ENCODE results near the gene UNC13B. TPM values are rescaled to one million over a fixed set of nuclear protein-coding genes. Genes with fewer than 3 reads are reported as not detected.

Gene UNC13B
- total RNA-seq, 2 experiments from 2014 or later, result 2.7 to 4.0 TPM

DNA sequence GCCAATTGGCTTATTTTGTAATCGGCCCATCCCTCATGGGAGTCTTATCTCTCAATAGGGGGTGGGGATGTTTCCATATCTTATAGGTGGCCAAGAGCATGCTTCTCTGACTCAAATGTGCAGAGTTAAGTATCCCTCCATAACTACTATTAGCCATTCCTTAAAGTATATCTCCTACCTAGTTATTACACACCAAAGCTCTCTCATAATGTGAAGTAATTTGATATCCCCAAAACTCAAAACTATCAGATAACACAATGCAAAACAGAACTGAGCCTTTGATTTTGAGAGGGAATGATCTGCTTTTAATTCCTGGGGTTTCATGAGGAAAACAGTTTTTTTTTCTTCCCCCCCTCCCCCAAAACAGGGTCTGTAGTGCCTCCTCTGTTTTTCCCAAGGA, 28.4 kb downstream of the UNC13B start:
- H3K27ac Mint-ChIP-seq, result no peak overlapping the region
- ATAC-seq (no peak), DNase-seq (no peak)
- H3K4me1 Mint-ChIP-seq, result peaks cover 3% of the 10 kb centered on the region
- H3K36me3 Mint-ChIP-seq (ENCODE audit: low read depth), result peaks cover 5% of the 10 kb centered on the region
- no peak overlapping the region for H3K4me3 Mint-ChIP-seq
- H3K27me3 Mint-ChIP-seq, result no peaks in the 10 kb centered on the region
- intact Hi-C loops (cut with DNase I, micrococcal nuclease), result no loop called here
- peaks cover 21% of the 10 kb centered on the region for H3K9me3 Mint-ChIP-seq (ENCODE audit: low read depth)
- ChIA-PET POLR2A (no interaction called here), CTCF (no interaction called here)

DNA sequence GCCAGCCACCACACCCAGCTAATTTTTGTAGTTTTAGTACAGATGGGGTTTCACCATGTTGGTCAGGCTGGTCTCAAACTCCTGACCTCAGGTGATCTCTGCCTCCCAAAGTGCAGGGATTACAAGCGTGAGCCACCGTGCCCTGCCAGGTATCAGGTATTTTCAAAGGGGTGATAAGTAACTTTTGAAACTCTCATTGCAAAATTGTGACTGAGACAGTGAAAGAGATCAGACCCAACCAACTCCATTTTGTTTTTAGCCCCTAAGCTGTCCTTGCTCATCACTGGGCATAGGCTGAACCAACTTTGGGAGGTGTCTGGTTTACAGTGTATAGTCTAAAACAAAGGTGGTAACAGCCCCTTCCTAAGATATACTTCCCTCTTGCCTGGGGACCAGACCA, 29.3 kb downstream of the UNC13B start:
- Mint-ChIP-seq H3K4me1 (peaks cover 3% of the 10 kb centered on the region), H3K27me3 (no peaks in the 10 kb centered on the region), H3K36me3 (ENCODE audit: low read depth) (peaks cover 5% of the 10 kb centered on the region), H3K4me3 (no peak overlapping the region), H3K27ac (no peak overlapping the region), H3K9me3 (ENCODE audit: low read depth) (peaks cover 21% of the 10 kb centered on the region)
- ChIA-PET CTCF (interaction anchor here (0.5 to 0.6 kb wide), 2 partner anchors 262 to 756 kb away, joined by 3 to 4 read pairs; no protein-coding TSS in a partner anchor), POLR2A (no interaction called here)
- ATAC-seq (no peak), DNase-seq (no peak)
- intact Hi-C loops (cut with DNase I, micrococcal nuclease), result no loop called here

DNA sequence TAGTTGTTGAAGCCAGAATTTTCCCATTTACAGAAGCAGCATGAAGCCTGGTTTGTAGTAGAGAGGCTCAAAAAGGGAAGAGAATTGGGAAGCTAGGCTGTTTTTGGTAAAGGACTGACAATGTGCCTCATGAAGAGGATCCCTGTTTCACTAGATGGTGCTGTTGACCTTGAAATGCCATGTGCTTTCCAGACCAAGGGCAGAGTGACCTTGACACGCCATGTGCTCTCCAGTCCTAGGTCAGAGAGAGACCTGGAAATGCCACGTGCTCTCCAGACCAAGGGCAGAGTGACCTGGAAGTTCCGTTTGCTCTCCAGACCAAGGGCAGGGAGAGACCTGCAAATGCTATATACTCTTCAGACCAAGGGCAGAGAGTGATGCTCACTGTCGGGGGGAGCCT, 32.0 kb downstream of the UNC13B start:
- intact Hi-C loops (cut with DNase I, micrococcal nuclease), result no loop called here
- no peaks in the 10 kb centered on the region for H3K4me1 Mint-ChIP-seq
- DNase-seq (no peak), ATAC-seq (no peak)
- peaks cover 5% of the 10 kb centered on the region for H3K36me3 Mint-ChIP-seq (ENCODE audit: low read depth)
- peaks cover 25% of the 10 kb centered on the region for H3K9me3 Mint-ChIP-seq (ENCODE audit: low read depth)
- POLR2A ChIA-PET, result no interaction called here
- H3K4me3 Mint-ChIP-seq, result no peak overlapping the region
- peaks cover 2% of the 10 kb centered on the region for H3K27me3 Mint-ChIP-seq
- CTCF ChIA-PET, result no interaction called here
- no peak overlapping the region for H3K27ac Mint-ChIP-seq

DNA sequence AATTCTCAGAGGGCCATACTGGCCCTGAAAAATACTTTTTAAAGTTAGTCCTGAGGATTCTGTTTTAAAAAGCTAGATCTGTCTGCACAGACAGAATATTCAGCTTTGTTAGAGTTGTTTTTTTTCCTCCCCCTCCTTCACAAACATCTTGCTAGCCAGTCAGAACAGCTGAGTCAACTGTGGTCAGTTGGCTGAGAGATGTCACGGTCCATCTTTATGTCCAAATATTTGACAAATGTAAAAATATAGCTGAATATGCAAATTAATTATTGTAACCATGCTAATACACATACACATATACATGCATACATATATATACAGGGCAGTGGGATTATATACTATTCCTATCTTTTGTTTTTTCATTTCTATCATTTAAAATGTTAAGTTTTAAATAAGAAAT, 33.9 kb downstream of the UNC13B start:
- peaks cover 2% of the 10 kb centered on the region for H3K27me3 Mint-ChIP-seq

DNA sequence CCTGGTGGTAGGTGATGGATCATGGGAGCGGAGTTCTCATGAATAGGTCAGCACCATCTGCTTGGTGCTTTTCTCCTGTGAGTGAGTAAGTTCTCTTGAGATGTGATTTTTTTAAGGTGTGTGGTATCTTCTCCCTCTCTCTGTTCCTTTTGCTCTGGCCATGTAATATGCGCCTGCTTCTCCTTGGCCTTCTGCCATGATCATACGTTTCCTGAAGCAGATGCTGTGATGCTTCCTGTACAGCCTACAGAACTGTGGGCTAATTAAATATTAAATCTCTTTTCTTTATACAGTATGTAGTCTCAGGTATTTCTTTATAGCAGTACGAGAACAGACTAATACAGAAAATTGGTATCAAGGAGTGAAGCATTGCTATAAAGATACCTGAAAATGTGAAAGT, 36.4 kb downstream of the UNC13B start:
- Mint-ChIP-seq H3K4me3 (no peak overlapping the region), H3K27me3 (peaks cover 6% of the 10 kb centered on the region), H3K9me3 (ENCODE audit: low read depth) (peaks cover 21% of the 10 kb centered on the region), H3K4me1 (no peaks in the 10 kb centered on the region), H3K27ac (no peak overlapping the region), H3K36me3 (ENCODE audit: low read depth) (peaks cover 4% of the 10 kb centered on the region)
- intact Hi-C loops (cut with DNase I, micrococcal nuclease), result no loop called here
- DNase-seq (no peak), ATAC-seq (no peak)
- ChIA-PET POLR2A (no interaction called here), CTCF (no interaction called here)

More for the DNA sequence above, 33.9 kb downstream of the UNC13B start:
- DNase-seq (no peak), ATAC-seq (no peak)
- intact Hi-C loops (cut with DNase I, micrococcal nuclease), result no loop called here
- Mint-ChIP-seq H3K4me1 (no peaks in the 10 kb centered on the region), H3K27ac (no peak overlapping the region), H3K4me3 (no peak overlapping the region), H3K9me3 (ENCODE audit: low read depth) (peaks cover 25% of the 10 kb centered on the region), H3K36me3 (ENCODE audit: low read depth) (peaks cover 5% of the 10 kb centered on the region)
- ChIA-PET CTCF (interaction anchor here (0.7 kb wide), 2 partner anchors 662 to 735 kb away, joined by 3 to 4 read pairs; no protein-coding TSS in a partner anchor), POLR2A (no interaction called here)

DNA sequence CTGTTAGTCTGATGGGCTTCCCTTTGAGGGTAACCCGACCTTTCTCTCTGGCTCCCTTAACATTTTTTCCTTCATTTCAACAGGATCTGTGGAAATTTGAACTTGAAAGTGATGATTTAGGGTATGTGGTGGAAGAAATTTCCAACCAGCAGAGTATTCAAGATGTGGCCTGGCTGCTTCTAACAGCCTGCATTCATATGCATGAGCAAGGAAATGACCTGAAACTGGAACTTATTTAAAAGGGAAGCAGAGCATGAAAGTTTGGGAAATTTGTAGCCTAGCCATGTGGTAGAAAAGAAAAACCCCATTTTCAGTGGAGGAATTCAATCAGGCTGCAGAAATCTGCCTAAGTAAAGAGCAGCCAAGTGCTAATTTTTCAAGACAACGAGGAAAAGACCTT, 41.7 kb downstream of the UNC13B start:
- ATAC-seq (no peak), DNase-seq (no peak)
- ChIA-PET CTCF (no interaction called here), POLR2A (no interaction called here)
- intact Hi-C loops (cut with DNase I, micrococcal nuclease), result no loop called here
- H3K36me3 Mint-ChIP-seq (ENCODE audit: low read depth), result peaks cover 8% of the 10 kb centered on the region
- H3K27ac Mint-ChIP-seq, result no peak overlapping the region
- H3K27me3 Mint-ChIP-seq, result peaks cover 6% of the 10 kb centered on the region
- no peaks in the 10 kb centered on the region for H3K4me1 Mint-ChIP-seq
- H3K9me3 Mint-ChIP-seq (ENCODE audit: low read depth), result peaks cover 10% of the 10 kb centered on the region
- H3K4me3 Mint-ChIP-seq, result no peak overlapping the region

DNA sequence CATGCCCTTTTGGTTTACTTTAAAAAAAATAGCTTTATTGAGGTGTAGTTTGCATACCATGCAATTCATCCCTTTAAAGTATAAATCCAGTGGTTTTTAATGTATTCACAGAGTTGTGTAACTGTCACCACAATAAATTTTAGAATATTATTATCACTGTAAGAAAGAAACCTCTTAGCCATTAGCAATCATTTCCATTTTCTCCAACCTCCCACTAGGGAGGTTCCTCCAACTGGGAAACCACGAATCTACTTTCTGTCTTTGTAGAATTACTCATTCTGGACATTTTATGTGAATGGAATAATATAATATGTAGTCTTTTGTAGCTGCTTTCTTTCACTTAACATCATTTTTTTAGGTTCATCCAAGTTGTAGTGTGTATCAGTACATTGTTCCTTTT, 43.5 kb downstream of the UNC13B start:
- Mint-ChIP-seq H3K9me3 (ENCODE audit: low read depth) (peaks cover 10% of the 10 kb centered on the region), H3K4me3 (no peak overlapping the region), H3K36me3 (ENCODE audit: low read depth) (peaks cover 8% of the 10 kb centered on the region), H3K27me3 (peaks cover 6% of the 10 kb centered on the region), H3K27ac (no peak overlapping the region), H3K4me1 (no peaks in the 10 kb centered on the region)
- DNase-seq (no peak), ATAC-seq (no peak)
- POLR2A ChIA-PET, result no interaction called here
- intact Hi-C loops (cut with DNase I, micrococcal nuclease), result no loop called here
- CTCF ChIA-PET, result no interaction called here

DNA sequence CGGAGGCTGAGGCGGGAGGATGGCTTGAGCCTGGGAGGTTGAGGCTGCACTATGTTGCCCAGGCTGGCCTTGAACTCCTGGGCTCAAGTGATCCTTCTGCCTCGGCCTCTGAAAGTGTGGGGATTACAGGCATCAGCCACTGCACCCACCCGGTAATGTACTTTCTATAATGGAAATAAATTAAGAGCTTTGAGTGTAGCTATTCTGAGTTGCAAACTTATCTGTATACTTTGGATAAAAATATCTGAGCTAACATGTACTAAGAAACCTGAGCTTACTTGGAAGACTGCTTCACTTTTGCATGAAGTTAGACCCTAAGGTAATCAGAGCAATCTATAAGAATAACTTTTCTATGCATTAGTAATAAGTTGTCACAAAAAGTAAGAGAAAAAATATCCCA, 50.0 kb downstream of the UNC13B start:
- Mint-ChIP-seq H3K4me1 (no peaks in the 10 kb centered on the region), H3K9me3 (ENCODE audit: low read depth) (no peaks in the 10 kb centered on the region), H3K36me3 (ENCODE audit: low read depth) (no peaks in the 10 kb centered on the region), H3K27me3 (peaks cover 3% of the 10 kb centered on the region), H3K4me3 (no peak overlapping the region), H3K27ac (no peak overlapping the region)
- DNase-seq, result no peak
- POLR2A ChIA-PET, result no interaction called here
- intact Hi-C loops (cut with DNase I, micrococcal nuclease), result no loop called here
- CTCF ChIA-PET, result no interaction called here
- ATAC-seq, result no peak

DNA sequence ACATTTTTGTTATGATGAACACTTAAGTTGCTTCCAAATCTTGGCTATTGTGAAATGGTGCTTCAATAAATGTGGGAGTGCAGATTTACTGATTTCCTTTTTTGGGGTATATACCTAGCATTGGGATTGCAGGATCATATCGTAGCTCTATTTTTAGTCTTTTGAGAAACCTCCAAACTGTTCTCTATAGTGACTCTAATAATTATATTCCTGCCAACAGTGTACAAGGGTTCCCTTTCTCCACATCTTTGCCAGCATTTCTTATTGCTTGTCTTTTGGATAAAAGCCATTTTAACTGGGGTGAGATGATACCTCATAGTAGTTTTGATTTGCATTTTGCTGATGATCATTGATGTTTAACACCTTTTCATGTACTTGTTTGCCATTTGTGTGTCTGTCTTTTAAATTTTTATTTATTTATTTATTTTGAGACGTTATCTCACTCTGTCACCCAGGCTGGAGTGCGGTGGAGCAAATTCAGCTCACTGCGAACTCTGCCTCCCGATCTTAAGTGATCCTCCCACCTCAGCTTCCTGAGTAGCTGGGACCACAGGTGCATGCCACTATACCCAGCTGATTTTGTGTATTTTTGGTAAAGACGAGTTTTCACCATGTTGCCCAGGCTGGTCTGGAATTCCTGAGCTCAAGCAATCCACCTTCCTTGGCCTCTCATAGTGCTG, 59.0 kb downstream of the UNC13B start:
- intact Hi-C loops (cut with DNase I, micrococcal nuclease), result no loop called here
- H3K4me3 Mint-ChIP-seq, result no peak overlapping the region
- no peaks in the 10 kb centered on the region for H3K36me3 Mint-ChIP-seq (ENCODE audit: low read depth)
- H3K27me3 Mint-ChIP-seq, result no peaks in the 10 kb centered on the region
- ChIA-PET POLR2A (no interaction called here), CTCF (interaction anchor here (0.6 kb wide), 1 partner anchor 35 kb away, joined by 3 read pairs; no protein-coding TSS in a partner anchor)
- DNase-seq (no peak), ATAC-seq (no peak)
- H3K9me3 Mint-ChIP-seq (ENCODE audit: low read depth), result peaks cover 7% of the 10 kb centered on the region
- no peak overlapping the region for H3K27ac Mint-ChIP-seq
- H3K4me1 Mint-ChIP-seq, result no peaks in the 10 kb centered on the region

DNA sequence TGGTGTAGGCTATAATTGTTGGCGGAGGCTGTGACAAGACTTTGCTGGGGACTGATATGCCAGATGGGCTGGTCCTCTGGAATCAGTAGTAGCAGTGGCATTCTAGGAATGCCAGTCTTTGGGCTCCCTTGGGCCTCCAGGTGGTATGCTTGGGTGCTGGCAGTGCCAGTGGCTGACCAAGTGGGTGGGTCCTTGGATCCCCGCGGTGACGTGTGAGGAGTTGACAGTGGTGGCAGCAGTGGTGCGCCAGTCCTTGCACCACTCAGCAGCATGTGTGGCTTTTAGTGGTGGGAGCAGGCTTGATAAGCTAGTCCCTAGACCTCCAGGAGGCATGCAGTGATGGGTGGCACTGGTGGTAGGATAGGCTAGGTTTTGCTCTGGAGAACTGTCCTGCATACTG, 63.9 kb downstream of the UNC13B start:
- intact Hi-C loops (cut with DNase I, micrococcal nuclease), result no loop called here
- Mint-ChIP-seq H3K27me3 (peaks cover 6% of the 10 kb centered on the region), H3K4me1 (no peaks in the 10 kb centered on the region), H3K9me3 (ENCODE audit: low read depth) (peaks cover 3% of the 10 kb centered on the region), H3K36me3 (ENCODE audit: low read depth) (no peaks in the 10 kb centered on the region), H3K27ac (no peak overlapping the region), H3K4me3 (no peak overlapping the region)
- no peak for DNase-seq
- ChIA-PET POLR2A (no interaction called here), CTCF (no interaction called here)
- ATAC-seq, result no peak

DNA sequence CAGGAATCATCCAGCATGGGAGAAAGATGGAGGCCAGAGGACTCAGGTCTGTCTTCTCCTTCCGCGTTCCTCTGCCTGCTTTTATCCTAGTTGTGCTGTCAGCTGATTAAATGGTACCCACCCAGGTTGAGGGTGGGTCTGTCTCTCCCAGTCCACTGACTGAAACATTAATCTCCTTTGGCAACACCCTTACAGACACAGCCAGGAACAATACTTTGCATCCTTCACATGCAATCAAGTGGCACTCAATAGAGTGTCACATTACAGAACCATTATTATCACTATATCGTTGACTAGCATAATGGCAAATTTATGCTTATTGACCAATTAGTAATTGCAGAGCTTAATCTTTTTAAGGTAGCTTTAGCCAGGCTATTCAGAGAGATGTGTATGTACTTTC, 64.8 kb downstream of the UNC13B start:
- Mint-ChIP-seq H3K27me3 (peaks cover 6% of the 10 kb centered on the region), H3K4me3 (no peak overlapping the region), H3K27ac (no peak overlapping the region), H3K9me3 (ENCODE audit: low read depth) (peaks cover 3% of the 10 kb centered on the region), H3K4me1 (no peaks in the 10 kb centered on the region), H3K36me3 (ENCODE audit: low read depth) (no peaks in the 10 kb centered on the region)
- CTCF ChIA-PET, result no interaction called here
- intact Hi-C loops (cut with DNase I, micrococcal nuclease), result no loop called here
- POLR2A ChIA-PET, result no interaction called here
- ATAC-seq (no peak), DNase-seq (no peak)

DNA sequence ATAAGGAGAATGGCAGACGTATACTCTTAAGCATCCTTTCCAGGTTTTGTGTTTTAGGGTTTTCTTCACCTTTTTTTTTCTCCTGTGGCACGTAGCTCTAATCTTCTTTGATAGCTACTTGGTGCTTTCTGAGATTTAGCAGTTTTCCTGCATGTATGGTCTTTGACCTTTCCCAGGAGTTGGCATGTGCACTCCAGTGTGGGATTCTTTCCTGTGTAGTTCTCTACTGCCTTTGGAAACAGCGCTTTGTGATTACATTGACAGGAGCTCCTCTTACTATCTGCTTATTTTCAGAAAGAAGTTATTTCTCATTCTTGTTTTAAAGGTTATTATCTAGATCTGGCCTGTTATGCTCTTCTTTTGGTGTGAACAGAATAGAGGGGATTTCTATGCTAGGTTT, 65.5 kb downstream of the UNC13B start:
- no peak for DNase-seq
- CTCF ChIA-PET, result no interaction called here

More for the DNA sequence above, 65.5 kb downstream of the UNC13B start:
- Mint-ChIP-seq H3K27me3 (peaks cover 6% of the 10 kb centered on the region), H3K36me3 (ENCODE audit: low read depth) (no peaks in the 10 kb centered on the region), H3K4me1 (no peaks in the 10 kb centered on the region), H3K9me3 (ENCODE audit: low read depth) (peaks cover 3% of the 10 kb centered on the region), H3K4me3 (no peak overlapping the region), H3K27ac (no peak overlapping the region)
- POLR2A ChIA-PET, result no interaction called here
- intact Hi-C loops (cut with DNase I, micrococcal nuclease), result no loop called here
- ATAC-seq, result no peak

Measured in activated CD4-positive, alpha-beta T cell treated with anti-CD3 and anti-CD28 coated beads for 36 hours (primary cell).